SK-N-DZ (cell line): ENCODE measurements around the gene E2F1.
A peak's percentile ranks its signal among the peaks of the same experiment; 100 is the strongest.
"Not testable (repeated sequence)": the region's sequence is repeated elsewhere in the genome, so short reads cannot be mapped to it uniquely, and the experiment has no call there.

ENCODE experiments used
- DNase-seq: peaks from one replicate; pipeline ENCODE4 v3.0.0-alpha.2; 2015; ENCODE audit warnings: low spot score

Gene E2F1

GRCh38 chr20:33658929-33659328, 27.3 kb downstream of the E2F1 start:
- DNase-seq = no peak

GRCh38 chr20:33658510-33658909, 27.7 kb downstream of the E2F1 start:
- DNase-seq = no peak

- no peak for DNase-seq
Measured at GRCh38 chr20:33657704-33658095, 28.5 kb downstream of the E2F1 start.

- DNase-seq = no peak
Measured at GRCh38 chr20:33656783-33657703, 29.1 kb downstream of the E2F1 start.

GRCh38 chr20:33656010-33656782, 30.0 kb downstream of the E2F1 start:
- DNase-seq = no peak

- DNase-seq = no peak
Measured at GRCh38 chr20:33655164-33655563, 31.0 kb downstream of the E2F1 start.

GRCh38 chr20:33654680-33655161, 31.5 kb downstream of the E2F1 start:
- DNase-seq = peak; percentile 25

GRCh38 chr20:33653900-33654596, 32.1 kb downstream of the E2F1 start:
- DNase-seq = peak; percentile 37

- DNase-seq = peak; percentile 88
Measured at GRCh38 chr20:33653218-33653899, 32.8 kb downstream of the E2F1 start.

- no peak for DNase-seq
Measured at GRCh38 chr20:33651562-33652048, 34.6 kb downstream of the E2F1 start.

- peak; percentile 30 for DNase-seq
Measured at GRCh38 chr20:33650753-33651561, 35.2 kb downstream of the E2F1 start.

GRCh38 chr20:33650111-33650752, 36.0 kb downstream of the E2F1 start:
- DNase-seq = no peak

- DNase-seq = peak; percentile 90
Measured at GRCh38 chr20:33649201-33649681, 36.9 kb downstream of the E2F1 start.

- peak; percentile 97 for DNase-seq
Measured at GRCh38 chr20:33648396-33649004, 37.7 kb downstream of the E2F1 start.

- no peak for DNase-seq
Measured at GRCh38 chr20:33647603-33648395, 38.4 kb downstream of the E2F1 start.

GRCh38 chr20:33646959-33647602, 39.1 kb downstream of the E2F1 start:
- not testable (repeated sequence) for DNase-seq

GRCh38 chr20:33646191-33646590, 40.0 kb downstream of the E2F1 start:
- no peak for DNase-seq

- DNase-seq = no peak
Measured at GRCh38 chr20:33645396-33645795, 40.8 kb downstream of the E2F1 start.
